Stimulated activated CD4-positive, alpha-beta T cell treated with anti-CD3 and anti-CD28 coated beads, Interleukin-2, amount 100 ng/mL, for 4 hours (primary cell): Measurements from ENCODE around the gene UBE2H.
"Not testable (repeated sequence)": the region's sequence is repeated elsewhere in the genome, so short reads cannot be mapped to it uniquely, and the experiment has no call there.

Source experiments
- DNase-seq: peaks from one replicate; pipeline ENCODE4 v3.0.0-alpha.2; 2020; ENCODE audit warnings: low read depth

The UBE2H gene

DNA sequence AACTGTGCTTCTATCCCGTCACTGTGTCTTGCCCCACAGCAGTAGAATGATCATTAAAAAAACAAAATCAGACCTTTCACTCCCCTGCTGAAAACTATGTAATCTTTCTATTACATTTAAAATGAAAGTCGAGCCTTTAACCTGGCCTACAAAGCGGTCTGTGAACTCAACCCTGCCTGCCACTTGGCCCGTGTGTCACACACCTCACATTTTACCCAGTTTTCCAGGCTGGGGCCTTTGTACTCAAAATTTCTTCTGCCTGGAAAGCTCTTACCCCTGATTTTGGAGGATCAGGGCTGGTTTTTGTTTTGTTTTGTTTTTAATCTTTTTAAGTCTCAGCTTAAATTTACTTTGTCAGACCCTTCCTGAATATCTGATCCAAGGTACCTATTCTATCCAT lies 82.1 kb downstream of the UBE2H start:
- no peak for DNase-seq

DNA sequence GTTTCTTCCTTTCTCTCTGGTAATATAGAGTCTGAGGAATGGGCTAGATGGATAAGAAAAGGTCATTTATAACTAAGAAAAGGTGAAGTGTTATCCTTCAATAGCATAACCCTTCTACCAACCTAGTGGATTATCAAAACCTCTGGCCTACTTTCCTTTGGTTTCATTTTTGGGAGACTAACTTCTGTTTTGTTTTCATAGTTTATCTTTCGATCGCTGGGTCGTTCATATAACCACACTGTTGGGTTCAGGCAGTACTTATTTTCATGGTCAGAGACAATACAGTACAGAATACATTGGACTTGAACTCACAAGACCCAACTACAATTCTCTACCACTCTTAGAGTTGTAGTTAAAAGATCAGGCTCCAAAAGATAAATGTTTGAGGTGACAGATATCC lies 86.5 kb downstream of the UBE2H start:
- DNase-seq = no peak

DNA sequence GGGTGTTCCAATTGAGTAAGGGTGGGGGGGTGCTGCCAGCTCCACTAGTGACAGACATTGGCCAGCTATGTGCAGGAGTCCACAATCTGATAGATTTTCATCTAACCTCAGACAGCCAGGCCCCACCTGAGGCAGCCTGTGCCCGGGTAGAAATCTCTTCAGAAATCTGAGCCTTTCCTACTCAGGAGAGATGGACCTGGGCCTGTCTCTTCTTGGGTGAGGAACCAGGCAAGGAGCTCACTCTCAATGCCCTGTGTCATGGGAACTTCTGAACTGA lies 86.9 kb downstream of the UBE2H start:
- DNase-seq = no peak

DNA sequence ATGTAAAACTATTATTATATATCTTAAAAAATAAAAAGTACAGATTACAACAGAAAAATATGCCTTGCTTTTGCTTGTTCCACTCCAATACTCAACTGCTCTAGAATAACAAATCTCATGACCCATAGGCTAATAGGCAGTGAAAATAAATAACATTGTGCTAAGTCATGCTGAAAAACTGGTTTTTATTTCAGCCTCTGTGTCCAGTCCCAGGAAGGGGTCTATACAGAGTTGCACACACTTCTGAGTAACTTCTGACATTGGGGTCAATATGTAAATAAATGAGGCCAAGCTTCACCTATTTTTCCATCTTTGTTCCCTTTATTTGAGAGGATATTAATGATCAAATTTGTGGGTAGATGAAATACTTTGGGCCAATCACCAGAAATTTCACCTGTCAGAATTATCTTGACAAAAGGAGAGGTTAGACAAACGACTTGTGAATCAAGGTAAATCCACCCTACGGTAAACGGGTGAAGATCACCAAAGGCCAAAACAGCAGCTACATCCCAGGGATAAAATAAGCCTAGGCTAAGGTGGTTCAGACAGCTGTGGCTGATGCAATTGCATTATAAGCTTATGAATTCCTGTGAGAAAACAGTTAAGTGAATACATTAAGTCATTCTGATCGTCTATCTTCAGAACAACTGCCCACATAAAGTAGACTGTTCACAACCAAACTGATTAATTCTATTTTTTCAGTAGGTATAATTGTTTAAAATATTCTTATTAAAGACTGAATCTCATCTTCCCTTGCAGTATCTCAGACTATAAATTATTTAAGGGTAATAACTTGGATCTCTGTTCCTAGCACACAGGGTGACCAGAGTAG lies 87.5 kb downstream of the UBE2H start:
- DNase-seq = no peak

DNA sequence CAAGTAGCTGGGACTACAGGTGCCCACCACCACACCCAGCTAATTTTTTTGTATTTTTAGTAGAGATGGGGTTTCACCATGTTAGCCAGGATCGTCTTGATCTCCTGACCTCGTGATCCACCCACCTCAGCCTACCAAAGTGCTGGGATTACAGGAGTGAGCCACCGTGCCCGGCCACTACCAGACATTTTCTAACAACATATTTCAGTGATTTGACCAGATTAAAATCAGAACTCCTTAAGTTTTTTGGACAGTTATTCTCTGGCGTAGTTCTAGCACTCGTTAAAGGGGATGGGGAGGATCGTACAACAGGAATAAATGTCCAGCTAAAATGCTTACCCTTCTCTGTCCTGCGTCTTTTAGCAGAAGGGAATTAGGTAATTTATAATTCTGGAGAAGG lies 88.1 kb downstream of the UBE2H start:
- DNase-seq = not testable (repeated sequence)

DNA sequence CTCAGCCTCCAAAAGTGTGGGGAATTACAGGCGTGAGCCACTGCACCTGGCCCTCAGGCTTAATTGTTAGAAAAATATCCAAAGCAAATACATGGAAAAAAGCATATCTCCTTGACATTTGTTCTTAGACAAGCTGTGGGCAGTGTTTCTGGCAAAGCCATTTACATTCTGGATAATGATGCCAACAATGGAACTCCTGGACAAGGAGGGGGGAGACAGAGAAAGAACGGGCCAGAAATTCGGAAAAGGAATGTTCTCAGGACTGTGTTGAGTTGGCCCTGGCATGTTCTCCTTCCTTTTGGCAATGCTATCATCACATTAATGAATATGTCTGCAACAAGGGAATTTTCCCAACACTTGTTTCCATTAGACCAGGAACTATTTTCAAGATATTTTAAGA lies 88.7 kb downstream of the UBE2H start:
- DNase-seq = no peak

DNA sequence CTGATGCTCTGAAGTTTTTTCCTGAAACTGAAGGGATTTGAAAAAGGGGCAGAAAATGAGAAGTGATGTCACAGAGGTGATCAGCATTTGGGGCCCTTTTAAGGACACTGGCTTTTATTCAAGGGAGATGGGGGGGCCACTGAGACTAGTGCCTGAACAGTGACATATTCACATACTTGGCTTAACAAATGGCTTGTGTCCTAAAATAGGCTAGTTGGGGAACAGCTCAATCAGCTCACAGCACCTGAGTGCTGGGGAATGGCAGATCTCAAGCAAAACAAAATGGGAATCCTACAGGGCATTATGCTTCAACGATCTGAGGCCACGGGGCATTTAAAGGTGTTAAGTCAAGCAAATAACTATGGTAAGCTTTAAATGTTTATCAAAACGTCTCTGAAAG lies 90.1 kb downstream of the UBE2H start:
- DNase-seq = no peak

DNA sequence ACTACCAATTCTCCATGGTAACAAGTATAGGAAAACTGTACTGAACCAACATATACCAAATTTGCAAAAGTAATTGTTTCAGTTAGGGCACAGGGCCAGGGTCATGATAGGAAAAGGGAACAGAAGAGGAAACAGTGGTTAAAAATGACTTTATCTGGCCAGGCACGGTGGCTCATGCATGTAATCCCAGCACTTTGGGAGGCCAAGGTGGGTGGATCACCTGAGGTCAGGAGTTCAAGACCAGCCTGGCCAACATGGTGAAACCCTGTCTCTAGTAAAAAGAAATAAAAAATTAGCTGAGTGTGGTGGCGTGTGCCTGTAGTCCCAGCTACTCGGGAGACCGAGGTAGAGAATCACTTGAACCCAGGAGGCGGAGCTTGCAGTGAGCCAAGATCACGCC lies 92.0 kb downstream of the UBE2H start:
- not testable (repeated sequence) for DNase-seq

DNA sequence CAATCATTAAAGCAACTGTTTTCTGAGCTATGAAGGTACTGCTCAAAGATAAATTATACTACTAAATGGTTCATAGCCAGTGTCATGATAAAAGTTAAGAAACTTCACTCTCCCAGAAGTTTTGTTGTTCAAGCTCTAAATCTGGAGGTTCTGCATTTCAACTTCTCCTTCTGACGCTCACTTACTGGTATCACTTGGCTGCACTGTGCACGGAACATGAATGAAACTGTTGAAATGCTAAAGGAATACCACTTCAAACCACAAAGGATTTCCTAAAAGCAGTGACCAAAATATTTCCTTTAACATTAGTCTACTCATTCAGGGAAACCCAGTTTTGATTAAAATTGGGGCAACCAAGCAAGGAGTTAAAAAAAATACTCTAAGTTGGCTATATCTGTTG lies 93.6 kb downstream of the UBE2H start:
- DNase-seq = no peak

DNA sequence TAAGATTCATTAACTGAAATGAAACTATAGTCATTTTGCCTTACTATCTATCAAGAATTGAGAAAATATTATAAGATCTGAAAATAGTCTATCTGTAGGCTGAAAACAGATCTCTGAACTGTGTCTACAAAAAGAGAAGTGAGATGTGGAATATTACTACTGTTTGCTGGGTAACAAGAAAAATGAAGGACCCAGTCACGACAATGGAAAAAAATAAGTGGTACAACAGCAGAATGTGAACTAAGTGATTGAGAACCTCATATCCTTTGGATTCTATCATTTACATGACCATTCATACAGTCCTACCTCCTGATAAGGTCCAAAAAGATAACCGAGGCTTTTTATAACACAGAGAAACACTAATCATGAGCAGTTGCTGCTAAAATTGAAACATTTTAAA lies 94.3 kb downstream of the UBE2H start:
- no peak for DNase-seq

DNA sequence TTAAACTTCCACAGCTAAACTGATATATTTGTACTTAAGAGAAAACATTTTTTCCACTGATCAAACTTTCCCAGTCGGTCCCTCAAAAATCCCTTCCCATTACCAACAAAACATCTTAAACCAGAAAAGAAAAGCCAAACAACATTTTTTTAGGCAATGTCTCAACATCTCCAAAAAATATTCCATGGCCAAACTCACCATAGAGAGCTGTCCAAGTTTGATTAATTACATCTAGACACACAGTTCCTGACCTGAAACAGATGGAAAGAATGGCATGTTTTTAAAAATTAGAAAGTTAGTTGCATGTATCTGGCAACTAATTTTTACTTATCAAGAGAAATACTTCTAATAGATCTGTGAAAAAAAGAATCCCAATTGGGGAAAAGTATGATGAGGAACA lies 95.4 kb downstream of the UBE2H start:
- DNase-seq = no peak

DNA sequence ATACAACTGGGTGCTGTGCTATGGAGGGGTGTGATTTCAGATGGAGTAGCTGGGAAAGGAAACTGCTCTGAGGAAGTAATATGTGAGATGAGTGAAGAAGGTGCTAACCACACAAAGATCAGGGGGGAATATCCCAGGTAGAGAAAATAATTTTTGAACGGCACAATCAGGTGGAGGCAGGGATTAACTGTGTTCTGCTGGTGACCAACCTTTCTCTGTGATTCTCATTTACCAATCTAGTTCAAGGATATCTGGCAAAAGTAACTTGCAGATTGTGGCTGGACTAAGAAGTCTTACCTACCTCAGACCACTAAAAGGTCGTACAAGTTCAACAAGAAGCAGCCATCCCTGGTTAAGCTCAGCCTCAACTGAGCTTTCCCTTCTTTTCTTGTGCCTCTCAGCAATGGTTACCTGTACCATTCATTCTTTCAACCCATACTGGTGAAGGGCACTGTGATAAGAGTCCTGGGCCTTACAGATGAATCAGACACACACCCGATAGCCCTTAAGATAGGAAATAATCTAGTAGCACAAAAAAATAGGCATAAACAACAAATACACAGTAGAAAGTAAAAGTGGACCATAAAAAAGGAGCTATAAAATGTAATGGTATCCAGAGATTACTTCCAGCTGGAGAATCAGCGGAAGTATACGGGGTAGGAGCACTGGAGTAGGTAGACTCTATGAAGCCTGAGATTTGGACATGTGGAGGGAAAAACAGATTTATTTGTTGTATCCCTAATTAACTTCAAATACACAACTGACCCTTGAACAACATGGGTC lies 96.6 kb downstream of the UBE2H start:
- DNase-seq = no peak

DNA sequence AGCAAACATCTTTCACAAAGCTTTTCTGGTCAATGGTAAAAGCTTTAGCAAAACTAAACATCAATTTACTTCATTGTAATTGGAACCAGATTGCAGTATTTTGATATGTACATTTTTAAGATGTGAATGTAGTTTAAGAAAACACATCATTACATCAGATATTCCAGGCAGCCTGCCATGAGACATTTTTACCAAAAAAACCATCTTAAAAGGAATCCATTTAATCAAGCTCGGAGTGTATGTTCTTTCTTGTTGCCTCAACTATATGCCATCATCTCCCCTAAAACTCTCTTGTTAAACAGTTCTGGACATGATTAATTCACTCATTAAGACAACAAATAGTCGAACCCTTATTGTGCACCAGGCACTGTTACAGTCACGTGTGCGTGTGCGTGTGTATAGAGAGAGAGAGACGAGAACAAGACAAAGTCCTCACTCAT lies 97.5 kb downstream of the UBE2H start:
- DNase-seq = no peak

DNA sequence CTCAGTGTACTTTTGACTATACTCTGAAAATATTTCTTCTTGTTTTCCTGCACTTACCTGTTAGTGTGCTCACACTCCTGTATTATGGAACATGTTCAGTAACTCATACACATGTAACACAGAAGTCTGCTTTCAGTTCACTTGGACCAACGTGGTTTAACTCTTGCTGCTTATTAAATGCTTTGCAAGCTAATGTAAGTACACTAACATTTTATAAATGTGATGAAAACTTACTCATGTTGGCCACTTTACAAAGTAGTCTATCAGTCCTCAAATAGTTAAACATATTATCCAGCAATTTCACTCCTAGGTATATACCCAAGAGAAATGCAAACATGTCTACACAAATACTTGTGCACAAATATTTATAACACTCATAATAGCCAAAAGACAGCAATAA lies 98.4 kb downstream of the UBE2H start:
- DNase-seq = no peak

DNA sequence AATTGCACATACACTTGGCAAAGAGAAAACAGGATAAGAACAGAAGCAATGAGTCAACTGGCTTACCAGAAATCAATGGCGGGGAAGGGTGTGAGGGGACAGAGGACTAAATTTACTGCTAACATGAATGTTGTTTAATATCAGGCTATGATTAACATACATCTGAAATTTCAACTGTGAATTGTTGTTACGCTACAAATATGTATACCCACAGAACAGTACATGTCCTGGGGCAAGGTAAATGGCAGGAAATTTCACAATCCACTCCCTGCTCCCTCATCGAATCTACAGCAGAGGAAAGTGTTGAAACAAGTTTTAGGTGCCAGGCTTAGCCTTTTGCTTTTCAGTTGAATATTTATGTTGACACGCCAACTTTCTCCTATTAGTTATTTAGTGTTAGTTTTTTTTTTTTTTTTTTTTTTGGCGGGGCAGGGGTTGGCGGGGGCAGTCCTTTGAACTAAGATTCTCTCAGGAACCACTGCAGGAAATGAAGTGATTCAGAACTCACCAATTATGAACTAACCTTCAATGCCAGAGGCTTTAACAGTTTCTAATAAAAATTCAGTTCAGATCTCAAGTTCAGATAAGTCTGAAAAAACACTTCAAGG lies 99.0 kb downstream of the UBE2H start:
- no peak for DNase-seq

DNA sequence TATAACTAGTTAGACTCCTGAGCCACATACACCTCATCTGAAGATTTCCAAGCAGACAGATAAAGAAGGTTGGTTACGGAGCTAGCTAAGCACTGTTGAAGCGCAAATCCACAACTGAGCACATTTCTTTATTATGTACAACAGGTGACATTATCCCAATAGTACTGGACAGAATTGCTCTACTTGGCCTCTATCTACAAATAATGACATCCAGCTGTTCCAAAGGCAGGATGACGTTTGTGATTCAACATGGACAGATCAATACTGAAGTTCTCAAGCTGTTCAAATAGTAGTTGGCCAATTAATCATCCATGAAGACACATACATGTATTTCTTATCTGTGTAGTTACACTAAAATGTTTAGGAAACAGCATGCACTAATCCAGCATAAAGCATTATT lies 101.0 kb downstream of the UBE2H start:
- no peak for DNase-seq

DNA sequence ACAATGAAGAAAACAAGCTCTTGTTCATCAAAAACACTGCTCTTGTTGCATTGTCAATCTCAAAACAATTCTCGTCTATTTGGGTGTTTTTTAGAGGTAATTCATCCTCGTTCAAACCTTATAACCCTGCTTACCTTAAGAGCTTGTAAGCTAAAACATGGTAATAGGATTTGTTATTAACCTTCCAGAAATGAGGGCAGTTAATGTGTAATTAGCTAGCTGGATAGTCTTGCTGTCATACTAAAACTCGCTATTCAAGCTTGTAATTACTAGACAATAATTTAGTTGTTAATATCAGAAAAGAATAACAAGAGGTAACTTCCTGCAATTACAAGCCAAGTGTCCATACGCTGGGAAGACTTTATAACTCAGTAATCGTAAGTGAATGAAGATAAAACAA lies 101.6 kb downstream of the UBE2H start:
- no peak for DNase-seq

DNA sequence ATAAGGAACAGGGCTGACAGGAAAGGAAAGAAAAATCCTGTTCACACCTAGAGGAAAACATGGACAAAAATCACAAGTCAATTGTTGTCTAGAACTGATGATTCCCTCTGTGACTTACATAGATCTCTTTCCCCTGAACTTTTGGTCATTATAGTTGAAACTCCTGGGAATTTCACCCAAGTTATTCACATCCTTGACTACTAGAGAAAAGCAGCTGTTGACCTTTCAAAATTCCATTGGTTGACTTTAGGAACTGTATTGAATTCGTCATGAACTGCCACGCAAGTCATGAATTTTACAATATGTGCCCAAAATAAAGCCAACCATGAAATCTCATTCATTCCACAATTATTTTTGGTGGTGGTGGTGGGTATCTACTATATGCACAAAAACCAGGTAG lies 104.3 kb downstream of the UBE2H start:
- DNase-seq = no peak

DNA sequence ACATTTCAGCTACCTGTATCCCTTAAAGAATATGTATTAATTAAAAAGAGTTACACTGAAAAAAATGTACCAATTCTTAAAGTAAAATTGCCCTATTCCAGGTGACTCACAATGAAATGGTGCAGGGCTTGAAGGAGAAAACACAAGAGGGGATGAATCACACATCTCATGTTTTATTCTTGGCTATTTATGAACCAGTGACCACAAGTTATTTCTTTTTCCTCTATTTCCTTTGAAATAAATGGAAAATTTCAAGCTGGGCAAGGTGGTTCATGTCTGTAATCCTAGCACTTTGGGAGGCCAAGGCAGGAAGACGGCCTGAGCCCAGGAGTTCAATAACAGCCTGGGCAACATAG lies 106.8 kb downstream of the UBE2H start:
- no peak for DNase-seq

DNA sequence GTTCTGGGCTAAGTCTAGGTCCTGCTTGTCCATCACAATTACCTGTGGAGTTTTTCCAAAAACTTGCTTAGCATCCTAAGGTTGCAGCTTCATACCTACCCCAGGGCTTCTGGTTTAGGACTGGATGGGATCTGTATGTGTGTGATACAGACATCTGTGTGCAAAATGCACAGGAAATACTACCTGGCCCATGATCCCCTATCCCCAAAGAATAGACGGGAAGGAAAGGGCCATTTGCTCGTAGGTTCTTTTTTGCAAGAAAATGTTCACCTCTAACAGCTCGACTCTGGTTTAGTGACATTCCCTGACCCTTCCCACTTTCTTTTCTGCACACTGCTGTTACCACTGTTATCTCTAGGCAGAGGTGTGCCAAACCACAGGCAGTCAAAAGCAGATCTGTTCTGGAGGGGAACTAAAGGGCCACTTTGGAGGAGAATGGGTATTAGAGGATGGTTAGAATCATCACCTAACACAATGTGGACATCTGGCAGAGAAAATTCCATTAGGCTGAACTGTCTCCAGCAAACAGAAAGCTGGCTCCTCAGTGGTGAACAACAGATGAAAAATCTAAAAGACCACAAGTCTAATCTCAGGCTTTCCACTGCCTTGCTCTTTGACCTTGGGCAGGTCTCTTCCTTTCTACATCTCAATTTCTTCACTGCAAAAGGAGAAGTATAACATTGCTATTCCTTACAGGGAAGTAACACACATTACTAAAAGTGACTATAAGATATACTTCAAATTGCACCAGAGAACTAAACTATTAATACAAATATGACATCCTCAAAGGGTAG lies 107.4 kb downstream of the UBE2H start:
- DNase-seq = no peak

DNA sequence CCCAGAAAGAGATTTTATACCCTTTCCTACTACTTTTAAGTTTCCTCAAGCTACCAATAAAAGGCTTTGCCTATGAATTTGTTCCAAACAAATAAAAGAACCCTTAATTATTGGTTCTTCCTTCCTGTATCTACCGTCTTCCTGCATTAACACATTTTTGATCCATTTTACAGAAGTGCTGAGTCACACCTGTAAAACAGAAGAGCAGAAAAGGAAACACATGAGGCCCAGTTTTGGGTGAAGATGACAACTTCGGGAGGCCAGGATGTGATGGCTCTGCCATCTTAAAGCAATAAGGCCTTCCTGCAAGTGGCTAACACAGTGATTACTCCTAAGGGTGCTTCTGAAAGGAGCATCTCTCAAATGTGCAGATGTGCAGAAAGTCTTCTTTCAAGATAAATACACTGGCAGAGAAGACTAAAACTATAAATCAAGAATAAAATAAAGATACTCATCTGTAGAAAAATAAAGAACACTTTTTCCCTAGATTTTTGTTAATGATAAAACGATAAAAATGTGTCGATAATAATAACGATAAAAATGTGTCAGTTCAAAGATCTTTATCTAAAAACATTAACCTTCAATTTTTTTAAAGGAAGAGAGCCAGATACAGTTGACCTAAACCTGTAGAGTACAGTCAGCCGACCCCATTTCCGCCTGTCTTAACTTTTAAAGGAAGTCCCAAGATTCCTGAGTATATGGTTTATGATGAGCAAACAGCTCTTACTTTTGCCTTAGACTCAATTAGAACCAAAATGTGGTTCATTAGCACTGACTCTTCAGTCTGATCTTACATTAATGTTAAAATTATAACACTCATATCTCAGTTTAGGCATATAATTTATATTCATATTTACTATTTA lies 108.6 kb downstream of the UBE2H start:
- DNase-seq = no peak
